CD14-positive monocyte (primary cell): ENCODE results near the gene CCL5. TPM values are rescaled to one million over a fixed set of nuclear protein-coding genes. Genes with fewer than 3 reads are reported as not detected.

ENCODE experiments used
- DNase-seq, 3 donors: peaks; one replicate each; pipeline ENCODE4 v3.0.0-alpha.2; 2011 to 2022
- H2AFZ ChIP-seq: 2 replicates; pipeline ENCODE4 v1.6.0; 2012; ENCODE audit warnings: mild to moderate bottlenecking, low read depth, low read length, inconsistent platforms; ENCODE audit not compliant: insufficient read depth, poor library complexity, severe bottlenecking
- H3K27ac ChIP-seq, 2 donors: 1 replicate in 1 of 2; 2 replicates in 1 of 2; pipeline ENCODE4 v1.5.1; 2012 to 2013; ENCODE audit warnings: low read length in 2 of 2, control low read depth in 1 of 2, inconsistent platforms in 1 of 2, low read depth in 1 of 2, mild to moderate bottlenecking in 1 of 2
- H3K27me3 ChIP-seq, 2 donors: one replicate each; pipeline versions ENCODE4 v1.6.0 to v1.6.1; 2011 to 2013; ENCODE audit warnings: low read length in 2 of 2; ENCODE audit not compliant: control insufficient read depth in 2 of 2, insufficient read depth in 2 of 2
- H3K36me3 ChIP-seq, 2 donors: replicated peaks in 1 of 2; 1 replicate in 1 of 2; 2 replicates in 1 of 2; pipeline versions ENCODE4 v1.5.1 to v1.6.1; 2012 to 2013; ENCODE audit warnings: low read length in 2 of 2, control low read depth in 1 of 2, inconsistent platforms in 1 of 2, mild to moderate bottlenecking in 1 of 2; ENCODE audit not compliant: insufficient read depth in 2 of 2, control insufficient read depth in 1 of 2
- H3K4me1 ChIP-seq, 2 donors: 1 replicate in 1 of 2; 2 replicates in 1 of 2; pipeline versions ENCODE4 v1.5.1 to v1.6.1; 2012 to 2013; ENCODE audit warnings: low read length in 2 of 2, control low read depth in 1 of 2, inconsistent platforms in 1 of 2, mild to moderate bottlenecking in 1 of 2, moderate library complexity in 1 of 2; ENCODE audit not compliant: insufficient read depth in 2 of 2, control insufficient read depth in 1 of 2
- H3K4me2 ChIP-seq: replicated peaks from 2 replicates; pipeline ENCODE3; 2012; ENCODE audit warnings: low read length, moderate library complexity, mild to moderate bottlenecking; ENCODE audit not compliant: poor library complexity, severe bottlenecking; ENCODE audit errors: extremely low read depth
- H3K4me3 ChIP-seq, 3 experiments: fragments of 200-600 bp in 1 of 3; sonication (generic) in 1 of 3; replicated peaks in 1 of 3; 1 replicate in 2 of 3; 2 replicates in 1 of 3; pipeline ENCODE4 v1.5.1; 2011 to 2013; ENCODE audit warnings: low read length in 3 of 3, mild to moderate bottlenecking in 3 of 3, control low read depth in 2 of 3, low read depth in 2 of 3, inconsistent platforms in 1 of 3, moderate library complexity in 1 of 3
- H3K79me2 ChIP-seq: 2 replicates; pipeline ENCODE4 v1.6.0; 2012; ENCODE audit warnings: mild to moderate bottlenecking, control low read depth, inconsistent platforms, low read length, moderate library complexity; ENCODE audit not compliant: insufficient read depth
- H3K9ac ChIP-seq: 2 replicates; pipeline ENCODE4 v1.6.0; 2017; ENCODE audit warnings: low read length, mild to moderate bottlenecking; ENCODE audit not compliant: insufficient read depth, poor library complexity, severe bottlenecking
- H3K9me3 ChIP-seq, 2 donors: replicated peaks in 1 of 2; 1 replicate in 1 of 2; 2 replicates in 1 of 2; pipeline versions ENCODE4 v1.5.1 to v1.6.1; 2012 to 2013; ENCODE audit warnings: low read length in 2 of 2, control low read depth in 1 of 2; ENCODE audit not compliant: control insufficient read depth in 1 of 2, insufficient read depth in 1 of 2
- H4K20me1 ChIP-seq: 2 replicates; pipeline ENCODE4 v1.6.0; 2012; ENCODE audit warnings: mild to moderate bottlenecking, low read length, control low read depth, moderate library complexity; ENCODE audit not compliant: insufficient read depth
- H3K27ac Mint-ChIP-seq, 7 donors: one replicate each; pipeline ENCODE4 v1.8.0; 2020; ENCODE audit warnings: mild to moderate bottlenecking in 7 of 7, mixed read lengths in 7 of 7, moderate library complexity in 6 of 7, inconsistent platforms in 2 of 7
- H3K27me3 Mint-ChIP-seq, 3 donors: one replicate each; pipeline ENCODE4 v1.8.0; 2021 to 2022; ENCODE audit warnings: low read depth in 3 of 3, mild to moderate bottlenecking in 3 of 3, mixed read lengths in 3 of 3, moderate library complexity in 3 of 3, inconsistent platforms in 1 of 3
- H3K36me3 Mint-ChIP-seq, 2 donors: one replicate each; pipeline ENCODE4 v1.8.0; 2020; ENCODE audit warnings: mixed read lengths in 2 of 2, inconsistent platforms in 1 of 2, mild to moderate bottlenecking in 1 of 2
- H3K4me1 Mint-ChIP-seq: one replicate; pipeline ENCODE4 v1.8.0; 2020; ENCODE audit warnings: mild to moderate bottlenecking, mixed read lengths
- H3K4me3 Mint-ChIP-seq, 2 donors: one replicate each; pipeline ENCODE4 v1.8.0; 2020; ENCODE audit warnings: mild to moderate bottlenecking in 2 of 2, mixed read lengths in 2 of 2, moderate library complexity in 1 of 2
- H3K9me3 Mint-ChIP-seq, 7 donors: one replicate each; pipeline ENCODE4 v1.8.0; 2020 to 2022; ENCODE audit warnings: mixed read lengths in 7 of 7, mild to moderate bottlenecking in 6 of 7, moderate library complexity in 6 of 7, inconsistent platforms in 2 of 7
- CTCF ChIP-seq: fragments of 200-600 bp; IDR thresholded peaks from one replicate; pipeline ENCODE4 v1.8.0; 2022; ENCODE audit warnings: antibody characterized with exemption, mild to moderate bottlenecking
- WGBS: methylation state at CpG from one replicate; pipeline ENCODE4 v1.1.5; 2013; ENCODE audit warnings: missing lambda C conversion rate; ENCODE audit not compliant: insufficient coverage; 5-methylcytosine and 5-hydroxymethylcytosine counted together
- intact Hi-C, 2 donors: fragments of 100-400 bp; cut with micrococcal nuclease; formaldehyde crosslinking; loops; one replicate each; pipeline versions ENCODE4 v1.15.0 to v1.15.1; 2023
- polyA plus RNA-seq, 3 donors: library from polyadenylated mRNA; depleted of rRNA in 1 of 3; unstranded in 2 of 3; stranded (reverse) in 1 of 3; fragments of 300-500 nt in 2 of 3; fragments of >200 nt in 1 of 3; fragmentation: Illumina TruSeq in 2 of 3; gene quantifications; 1 replicate in 2 of 3; 2 replicates in 1 of 3; pipeline ENCODE4 v1.2.3, GENCODE V29; 2012 to 2021

CCL5 gene
- polyA plus RNA-seq, 3 donors = 0.95 to 6.8 (median 2.8) TPM

GRCh38 chr17:35894206-35894605 lies 14.0 kb upstream of the CCL5 start:
- Histone ChIP-seq H3K4me1 (peaks cover 43 to 50% of the 10 kb centered on the region in 2 donors), H3K4me2 (no peak overlapping the region), H3K9ac (no peak overlapping the region), H2AFZ (no peak overlapping the region), H4K20me1 (no peaks in the 10 kb centered on the region), H3K27me3 (no peaks in the 10 kb centered on the region), H3K9me3 (no peaks in the 10 kb centered on the region), H3K79me2 (no peaks in the 10 kb centered on the region), H3K4me3 (no peak overlapping the region), H3K27ac (no peak overlapping the region), H3K36me3 (no peaks in the 10 kb centered on the region)
- intact Hi-C loops = no loop called here
- peak overlapping the region in 1 of 7 donors; percentile 8 for H3K27ac Mint-ChIP-seq
- no peaks in the 10 kb centered on the region for H3K36me3 Mint-ChIP-seq
- H3K9me3 Mint-ChIP-seq = no peaks in the 10 kb centered on the region
- DNase-seq = no peak
- H3K4me3 Mint-ChIP-seq = no peak overlapping the region
- H3K27me3 Mint-ChIP-seq = peaks cover 0 to 6% (median 4%) of the 10 kb centered on the region in 3 donors
- no peak for TF ChIP-seq CTCF
- peaks cover 62% of the 10 kb centered on the region for H3K4me1 Mint-ChIP-seq
- 97% methylated on average over 3 of the region's 7 CpGs for WGBS

- H3K27ac Mint-ChIP-seq = no peak overlapping the region
- intact Hi-C loops = no loop called here
- H3K4me3 Mint-ChIP-seq = no peak overlapping the region
Measured at GRCh38 chr17:35893751-35894150, 13.6 kb upstream of the CCL5 start.

More at GRCh38 chr17:35893751-35894150, 13.6 kb upstream of the CCL5 start:
- Histone ChIP-seq H3K27me3 (no peaks in the 10 kb centered on the region), H3K36me3 (no peaks in the 10 kb centered on the region), H3K4me1 (peaks cover 39 to 45% of the 10 kb centered on the region in 2 donors), H4K20me1 (no peaks in the 10 kb centered on the region), H3K4me2 (no peak overlapping the region), H2AFZ (no peak overlapping the region), H3K9me3 (no peaks in the 10 kb centered on the region), H3K27ac (no peak overlapping the region), H3K4me3 (no peak overlapping the region), H3K9ac (no peak overlapping the region), H3K79me2 (no peaks in the 10 kb centered on the region)
- no peak for DNase-seq
- TF ChIP-seq CTCF = no peak
- H3K27me3 Mint-ChIP-seq = peaks cover 0 to 9% (median 6%) of the 10 kb centered on the region in 3 donors
- H3K9me3 Mint-ChIP-seq = no peaks in the 10 kb centered on the region
- peaks cover 57% of the 10 kb centered on the region for H3K4me1 Mint-ChIP-seq
- 100% methylated on average over 1 of the region's 4 CpGs for WGBS
- no peaks in the 10 kb centered on the region for H3K36me3 Mint-ChIP-seq
